GM19438 (cell line): ENCODE data around the gene LIPF.
"Not testable (repeated sequence)": the region's sequence is repeated elsewhere in the genome, so short reads cannot be mapped to it uniquely, and the experiment has no call there.

Experiments used
- ATAC-seq: cut with Tn5 transposase; IDR thresholded peaks from one replicate; pipeline ENCODE4 v1.9.1; 2021; ENCODE audit warnings: low read depth; ENCODE audit not compliant: unreplicated experiment

The LIPF gene

GRCh38 chr10:88664142-88664541 lies at the start of gene LIPF:
LIPF (plus strand) TSS chr10:88664442; CDS start chr10:88667298, 2,856 bp downstream.
- no peak for ATAC-seq

- ATAC-seq, result no peak
Measured at GRCh38 chr10:88616250-88616977, 47.8 kb upstream of the LIPF start.

- ATAC-seq, result no peak
Measured at GRCh38 chr10:88617772-88618300, 46.4 kb upstream of the LIPF start.

- no peak for ATAC-seq
Measured at GRCh38 chr10:88618496-88618895, 45.7 kb upstream of the LIPF start.

- no peak for ATAC-seq
Measured at GRCh38 chr10:88620441-88620840, 43.8 kb upstream of the LIPF start.

- ATAC-seq, result no peak
Measured at GRCh38 chr10:88623835-88624234, 40.4 kb upstream of the LIPF start.

GRCh38 chr10:88624840-88625239 lies 39.4 kb upstream of the LIPF start:
- ATAC-seq, result no peak

- no peak for ATAC-seq
Measured at GRCh38 chr10:88640186-88640585, 24.1 kb upstream of the LIPF start.

- ATAC-seq, result no peak
Measured at GRCh38 chr10:88642209-88642608, 22.0 kb upstream of the LIPF start.

- ATAC-seq, result no peak
Measured at GRCh38 chr10:88642963-88643362, 21.3 kb upstream of the LIPF start.

- no peak for ATAC-seq
Measured at GRCh38 chr10:88647061-88647615, 17.1 kb upstream of the LIPF start.

GRCh38 chr10:88651101-88651551 lies 13.1 kb upstream of the LIPF start:
- ATAC-seq, result no peak

- ATAC-seq, result no peak
Measured at GRCh38 chr10:88652616-88653015, 11.6 kb upstream of the LIPF start.

- no peak for ATAC-seq
Measured at GRCh38 chr10:88657901-88658300, 6.3 kb upstream of the LIPF start.

- ATAC-seq, result no peak
Measured at GRCh38 chr10:88659725-88660597, 4.3 kb upstream of the LIPF start.

GRCh38 chr10:88660598-88660884 lies 3.7 kb upstream of the LIPF start:
- no peak for ATAC-seq

GRCh38 chr10:88661018-88661417 lies 3.2 kb upstream of the LIPF start:
- no peak for ATAC-seq

- ATAC-seq, result no peak
Measured at GRCh38 chr10:88661577-88661976, 2.7 kb upstream of the LIPF start.

GRCh38 chr10:88663153-88663552 lies 1.1 kb upstream of the LIPF start:
- ATAC-seq, result not testable (repeated sequence)

GRCh38 chr10:88668465-88668864 lies 4.2 kb downstream of the LIPF start:
- ATAC-seq, result no peak

GRCh38 chr10:88670497-88670896 lies 6.3 kb downstream of the LIPF start:
- no peak for ATAC-seq
